H9 (cell line): ENCODE results near the gene OR11H7. TPM values are rescaled to one million over a fixed set of nuclear protein-coding genes. Genes with fewer than 3 reads are reported as not detected.

Experiments
- DNase-seq: peaks from one replicate; pipeline ENCODE4 v3.0.0-alpha.2; 2017
- H2AFZ ChIP-seq: one replicate; pipeline ENCODE4 v1.6.1; 2013; ENCODE audit warnings: mild to moderate bottlenecking, low read length, control low read depth, moderate library complexity
- H2AK5ac ChIP-seq: 2 replicates; pipeline ENCODE4 v1.6.1; 2013; ENCODE audit warnings: low read length, control low read depth, mixed read lengths; ENCODE audit not compliant: insufficient read length
- H2BK120ac ChIP-seq: one replicate; pipeline ENCODE4 v1.6.1; 2013; ENCODE audit warnings: low read depth, mild to moderate bottlenecking, low read length, control low read depth, inconsistent platforms; ENCODE audit not compliant: poor library complexity, severe bottlenecking
- H2BK12ac ChIP-seq: 2 replicates; pipeline ENCODE4 v1.6.1; 2013; ENCODE audit warnings: low read length, control low read depth, mixed read lengths, low read depth; ENCODE audit not compliant: insufficient read length
- H2BK15ac ChIP-seq: 2 replicates; pipeline ENCODE4 v1.6.1; 2013; ENCODE audit warnings: low read depth, low read length, control low read depth
- H2BK20ac ChIP-seq: one replicate; pipeline ENCODE4 v1.6.1; 2013; ENCODE audit warnings: low read depth, mild to moderate bottlenecking, low read length, control low read depth, inconsistent platforms; ENCODE audit not compliant: poor library complexity, severe bottlenecking
- H2BK5ac ChIP-seq: 2 replicates; pipeline ENCODE4 v1.6.1; 2013; ENCODE audit warnings: low read length, control low read depth, mixed read lengths; ENCODE audit not compliant: insufficient read length
- H3K14ac ChIP-seq: 2 replicates; pipeline ENCODE4 v1.6.1; 2013; ENCODE audit warnings: low read length, control low read depth; ENCODE audit not compliant: insufficient read depth
- H3K18ac ChIP-seq: 2 replicates; pipeline ENCODE4 v1.6.1; 2013; ENCODE audit warnings: low read depth, mild to moderate bottlenecking, mixed read lengths, low read length, control low read depth; ENCODE audit not compliant: insufficient read length
- H3K23ac ChIP-seq: 2 replicates; pipeline ENCODE4 v1.6.1; 2013; ENCODE audit warnings: low read length, control low read depth, mixed read lengths, low read depth; ENCODE audit not compliant: insufficient read length
- H3K23me2 ChIP-seq: 2 replicates; pipeline ENCODE4 v1.6.1; 2013; ENCODE audit warnings: low read depth, mild to moderate bottlenecking, mixed read lengths, low read length, control low read depth; ENCODE audit not compliant: insufficient read length, poor library complexity, severe bottlenecking
- H3K27ac ChIP-seq: 2 replicates; pipeline ENCODE4 v1.5.1; 2013; ENCODE audit warnings: low read length, control low read depth, mixed read lengths, low read depth; ENCODE audit not compliant: insufficient read length
- H3K27me3 ChIP-seq: 2 replicates; pipeline ENCODE4 v1.6.1; 2013; ENCODE audit warnings: low read length, control low read depth, inconsistent platforms; ENCODE audit not compliant: insufficient read depth
- H3K4ac ChIP-seq: 2 replicates; pipeline ENCODE4 v1.6.1; 2013; ENCODE audit warnings: low read depth, mild to moderate bottlenecking, control low read depth, inconsistent platforms, low read length, moderate library complexity
- H3K4me1 ChIP-seq: 2 replicates; pipeline ENCODE4 v1.6.1; 2013; ENCODE audit warnings: low read length, control low read depth, inconsistent platforms; ENCODE audit not compliant: insufficient read depth
- H3K4me2 ChIP-seq: 2 replicates; pipeline ENCODE4 v1.6.1; 2013; ENCODE audit warnings: low read length, control low read depth, mixed read lengths; ENCODE audit not compliant: insufficient read length, insufficient read depth
- H3K56ac ChIP-seq: 2 replicates; pipeline ENCODE4 v1.6.1; 2013; ENCODE audit warnings: low read depth, mild to moderate bottlenecking, mixed read lengths, low read length, control low read depth; ENCODE audit not compliant: insufficient read length
- H3K79me1 ChIP-seq: 2 replicates; pipeline ENCODE4 v1.6.1; 2013; ENCODE audit warnings: low read depth, mild to moderate bottlenecking, moderate library complexity, low read length, control low read depth, inconsistent platforms; ENCODE audit not compliant: insufficient read depth, poor library complexity, severe bottlenecking
- H3K79me2 ChIP-seq: 2 replicates; pipeline ENCODE4 v1.6.1; 2013; ENCODE audit warnings: low read length, control low read depth, inconsistent platforms; ENCODE audit not compliant: insufficient read depth
- H3K9ac ChIP-seq: 2 replicates; pipeline ENCODE4 v1.6.1; 2013; ENCODE audit warnings: low read length, control low read depth, mixed read lengths; ENCODE audit not compliant: insufficient read length; ENCODE audit errors: extremely low read depth
- H3K9me3 ChIP-seq: one replicate; pipeline ENCODE4 v1.6.1; 2013; ENCODE audit warnings: low read depth, low read length, inconsistent platforms; ENCODE audit not compliant: control insufficient read depth
- H3T11ph ChIP-seq: one replicate; pipeline ENCODE4 v1.6.1; 2013; ENCODE audit warnings: mild to moderate bottlenecking, low read length, control low read depth, inconsistent platforms
- H4K20me1 ChIP-seq: one replicate; pipeline ENCODE4 v1.6.1; 2013; ENCODE audit not compliant: control insufficient read depth, insufficient read length, insufficient read depth
- H4K5ac ChIP-seq: 2 replicates; pipeline ENCODE4 v1.6.1; 2013; ENCODE audit warnings: low read depth, mild to moderate bottlenecking, mixed read lengths, low read length, control low read depth; ENCODE audit not compliant: insufficient read length
- H4K8ac ChIP-seq: replicated peaks from 2 replicates; pipeline ENCODE4 v1.6.1; 2013; ENCODE audit warnings: low read length, control low read depth, mixed read lengths, low read depth; ENCODE audit not compliant: insufficient read length
- H4K91ac ChIP-seq: 2 replicates; pipeline ENCODE4 v1.6.1; 2013; ENCODE audit warnings: low read depth, mild to moderate bottlenecking, moderate library complexity, mixed read lengths, low read length, control low read depth; ENCODE audit not compliant: insufficient read length
- H3K27ac Mint-ChIP-seq, 3 experiments: 2 replicates in 2 of 3; 3 replicates in 1 of 3; pipeline ENCODE4 v1.8.0; 2020 to 2021; ENCODE audit warnings: mixed read lengths in 3 of 3, mild to moderate bottlenecking in 1 of 3, moderate library complexity in 1 of 3
- H3K27me3 Mint-ChIP-seq: 2 replicates; pipeline ENCODE4 v1.8.0; 2021; ENCODE audit warnings: low read depth, mild to moderate bottlenecking, moderate library complexity, mixed read lengths
- H3K36me3 Mint-ChIP-seq, 3 experiments: 2 replicates in 2 of 3; 3 replicates in 1 of 3; pipeline ENCODE4 v1.8.0; 2020 to 2021; ENCODE audit warnings: low read depth in 3 of 3, mixed read lengths in 3 of 3; ENCODE audit not compliant: insufficient read depth in 1 of 3
- H3K4me1 Mint-ChIP-seq, 2 experiments: 2 replicates each; pipeline ENCODE4 v1.8.0; 2020; ENCODE audit warnings: mixed read lengths in 2 of 2
- H3K4me3 Mint-ChIP-seq, 2 experiments: 2 replicates in 1 of 2; 3 replicates in 1 of 2; pipeline ENCODE4 v1.8.0; 2020 to 2021; ENCODE audit warnings: mild to moderate bottlenecking in 2 of 2, mixed read lengths in 2 of 2, moderate library complexity in 1 of 2
- H3K9me3 Mint-ChIP-seq, 2 experiments: 2 replicates in 1 of 2; 3 replicates in 1 of 2; pipeline ENCODE4 v1.8.0; 2020; ENCODE audit warnings: mild to moderate bottlenecking in 2 of 2, mixed read lengths in 2 of 2, moderate library complexity in 1 of 2
- WGBS: extraction: QIAGEN DNeasy Blood & Tissue Kit; methylation state at CpG from one replicate; pipeline ENCODE4 v1.1.7; 2013; ENCODE audit warnings: missing lambda C conversion rate, low lambda C conversion rate, mixed read lengths; ENCODE audit not compliant: insufficient read length; ENCODE audit errors: extremely low coverage; 5-methylcytosine and 5-hydroxymethylcytosine counted together
- total RNA-seq: library from RNA; stranded (reverse); gene quantifications from 2 replicates; pipeline ENCODE4 v1.2.1, GENCODE V29; 2021
- TF ChIP-seq, protein P1 (sequence below): fragments of 200-600 bp; sonication (generic); conservative IDR thresholded peaks from 3 replicates; pipeline ENCODE4 v1.8.0; 2021; ENCODE audit warnings: antibody characterized with exemption, mild to moderate bottlenecking

Gene OR11H7
- total RNA-seq, 1 experiment from 2014 or later: not detected

DNA sequence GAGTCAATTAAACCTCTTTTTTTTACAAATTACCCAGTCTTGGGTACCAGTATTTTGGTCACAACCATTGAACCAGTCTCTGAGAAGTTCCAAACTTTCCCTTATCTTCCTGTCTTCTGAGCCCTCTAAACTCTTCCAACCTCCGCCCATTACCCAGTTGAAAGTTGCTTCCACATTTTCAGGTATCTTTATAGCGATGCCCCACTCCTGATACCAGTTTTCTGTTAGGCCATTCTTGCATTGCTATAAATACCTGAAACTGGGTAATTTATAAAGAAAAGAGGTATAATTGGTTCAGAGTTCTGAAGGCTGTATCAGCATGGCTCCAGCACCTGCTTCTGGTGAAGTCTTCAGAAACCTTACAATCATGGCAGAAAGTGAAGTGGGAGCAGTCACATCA lies 45.3 kb downstream of the OR11H7 start:
- Mint-ChIP-seq H3K27ac (no peak overlapping the region), H3K4me3 (no peak overlapping the region), H3K36me3 (peaks cover 34 to 69% (median 53%) of the 10 kb centered on the region in 3 experiments), H3K4me1 (no peaks in the 10 kb centered on the region), H3K9me3 (peaks cover 82 to 89% of the 10 kb centered on the region in 2 experiments), H3K27me3 (no peaks in the 10 kb centered on the region)
- no peak overlapping the region for H2BK15ac ChIP-seq
- H4K91ac ChIP-seq: no peak overlapping the region
- no peak for DNase-seq
- H4K8ac ChIP-seq: no peak overlapping the region
- no peaks in the 10 kb centered on the region for H3K23me2 ChIP-seq
- no peak overlapping the region for H2AFZ ChIP-seq
- H3K4me2 ChIP-seq: no peak overlapping the region
- no peak overlapping the region for H2BK5ac ChIP-seq
- no peaks in the 10 kb centered on the region for H3K79me1 ChIP-seq
- H3K9me3 ChIP-seq: peaks cover 16% of the 10 kb centered on the region
- no peak overlapping the region for H3K23ac ChIP-seq
- no peak overlapping the region for H3K9ac ChIP-seq
- no peak overlapping the region for H2AK5ac ChIP-seq
- no peak overlapping the region for H3K4ac ChIP-seq
- no peaks in the 10 kb centered on the region; the same call in 1 of the 2 replicates for H3K79me2 ChIP-seq
- H2BK120ac ChIP-seq: no peak overlapping the region
- no peaks in the 10 kb centered on the region for H4K20me1 ChIP-seq
- H2BK20ac ChIP-seq: no peak overlapping the region
- no peak overlapping the region for H2BK12ac ChIP-seq
- no peak overlapping the region for H3K14ac ChIP-seq
- no peak overlapping the region for H3K18ac ChIP-seq
- no peak overlapping the region for H3K27ac ChIP-seq
- TF ChIP-seq, protein P1, sequence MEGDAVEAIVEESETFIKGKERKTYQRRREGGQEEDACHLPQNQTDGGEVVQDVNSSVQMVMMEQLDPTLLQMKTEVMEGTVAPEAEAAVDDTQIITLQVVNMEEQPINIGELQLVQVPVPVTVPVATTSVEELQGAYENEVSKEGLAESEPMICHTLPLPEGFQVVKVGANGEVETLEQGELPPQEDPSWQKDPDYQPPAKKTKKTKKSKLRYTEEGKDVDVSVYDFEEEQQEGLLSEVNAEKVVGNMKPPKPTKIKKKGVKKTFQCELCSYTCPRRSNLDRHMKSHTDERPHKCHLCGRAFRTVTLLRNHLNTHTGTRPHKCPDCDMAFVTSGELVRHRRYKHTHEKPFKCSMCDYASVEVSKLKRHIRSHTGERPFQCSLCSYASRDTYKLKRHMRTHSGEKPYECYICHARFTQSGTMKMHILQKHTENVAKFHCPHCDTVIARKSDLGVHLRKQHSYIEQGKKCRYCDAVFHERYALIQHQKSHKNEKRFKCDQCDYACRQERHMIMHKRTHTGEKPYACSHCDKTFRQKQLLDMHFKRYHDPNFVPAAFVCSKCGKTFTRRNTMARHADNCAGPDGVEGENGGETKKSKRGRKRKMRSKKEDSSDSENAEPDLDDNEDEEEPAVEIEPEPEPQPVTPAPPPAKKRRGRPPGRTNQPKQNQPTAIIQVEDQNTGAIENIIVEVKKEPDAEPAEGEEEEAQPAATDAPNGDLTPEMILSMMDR: no peak
- H3T11ph ChIP-seq: no peak overlapping the region
- no peaks in the 10 kb centered on the region for H3K27me3 ChIP-seq
- H4K5ac ChIP-seq: no peak overlapping the region
- WGBS: no CpG with 5 or more reads among the region's 2 CpGs
- H3K4me1 ChIP-seq: no peaks in the 10 kb centered on the region
- H3K56ac ChIP-seq: no peak overlapping the region
